RWPE2 (cell line): Measurements from ENCODE around the gene IGFBP1.

Experiments
- ATAC-seq: fragments of 200-7000 bp; cut with Tn5 transposase; 3 replicates; pipeline ENCODE4 v1.9.1; 2021; ENCODE audit warnings: low read depth
- DNase-seq: peaks from one replicate; pipeline ENCODE4 v3.0.0-alpha.2; 2020; ENCODE audit warnings: low spot score
- H3K27ac ChIP-seq: fragments of 450-650 bp; 2 replicates; pipeline ENCODE4 v1.5.1; 2017; ENCODE audit warnings: mild to moderate bottlenecking; ENCODE audit not compliant: poor library complexity, severe bottlenecking
- H3K27me3 ChIP-seq: fragments of 250-450 bp; sonication (Bioruptor Pico); 2 replicates; pipeline ENCODE4 v1.5.1; 2021; ENCODE audit warnings: mild to moderate bottlenecking, moderate library complexity; ENCODE audit not compliant: insufficient read depth, poor library complexity, severe bottlenecking
- H3K36me3 ChIP-seq: fragments of 250-450 bp; sonication (Bioruptor Pico); 2 replicates; pipeline ENCODE4 v1.5.1; 2020; ENCODE audit warnings: low read depth, mild to moderate bottlenecking, moderate library complexity
- H3K4me1 ChIP-seq: fragments of 250-450 bp; sonication (Bioruptor Pico); 2 replicates; pipeline ENCODE4 v1.5.1; 2021; ENCODE audit warnings: mild to moderate bottlenecking, moderate library complexity; ENCODE audit not compliant: insufficient read depth, poor library complexity, severe bottlenecking
- H3K4me3 ChIP-seq: fragments of 250-450 bp; sonication (Bioruptor Pico); 2 replicates; pipeline ENCODE4 v1.5.1; 2021; ENCODE audit warnings: mild to moderate bottlenecking, moderate library complexity; ENCODE audit not compliant: severe bottlenecking
- H3K9me3 ChIP-seq: fragments of 250-450 bp; sonication (Bioruptor Pico); 2 replicates; pipeline ENCODE4 v1.5.1; 2021; ENCODE audit warnings: mild to moderate bottlenecking, moderate library complexity; ENCODE audit not compliant: severe bottlenecking
- CTCF ChIP-seq: fragments of 450-650 bp; IDR thresholded peaks from one replicate; pipeline ENCODE4 v1.5.1; 2017; ENCODE audit warnings: mild to moderate bottlenecking, moderate library complexity; ENCODE audit not compliant: poor library complexity, severe bottlenecking

IGFBP1 gene

DNA sequence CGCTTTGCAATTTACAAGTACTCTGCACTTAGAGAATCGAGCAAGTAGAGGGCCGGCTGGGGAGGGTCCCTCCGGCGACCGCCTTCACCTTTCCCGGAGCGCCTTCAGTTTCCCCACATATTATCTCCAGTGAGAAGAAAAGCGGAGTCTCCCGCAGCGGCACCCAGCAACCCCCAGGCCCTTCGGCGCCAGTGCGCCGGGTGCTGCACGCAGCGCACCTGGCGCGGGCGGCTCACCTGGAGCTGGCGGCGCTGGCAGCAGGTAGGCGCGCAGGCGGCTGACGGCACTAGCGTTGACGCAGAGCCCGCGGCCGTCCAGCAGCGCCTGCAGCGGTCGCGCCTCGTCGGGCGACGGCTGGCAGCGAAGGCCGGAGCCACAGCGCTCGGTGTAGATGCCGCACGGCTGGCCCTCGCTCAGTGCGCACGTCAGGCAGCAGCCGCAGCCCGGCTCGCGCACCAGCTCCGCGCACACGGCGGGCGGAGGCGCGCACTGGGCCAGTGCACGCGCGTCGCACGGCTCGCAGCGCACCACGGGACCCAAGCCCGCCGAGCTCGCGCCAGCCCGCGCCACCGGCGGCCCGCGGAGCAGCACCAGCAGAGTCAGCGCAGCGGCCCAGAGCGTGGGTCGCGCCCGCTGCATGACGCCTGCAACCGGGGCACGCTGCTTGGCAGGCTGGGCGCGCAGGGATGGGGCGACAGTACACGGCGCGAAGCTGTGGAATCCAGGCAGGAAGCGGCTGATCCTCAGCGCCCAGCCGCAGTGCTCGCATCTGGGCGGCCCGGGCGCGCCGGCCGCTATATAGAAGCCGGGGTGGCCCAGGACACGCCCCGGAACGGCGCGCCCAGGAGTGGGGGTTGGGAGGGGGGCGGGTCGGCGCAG lies 32.5 kb downstream of the IGFBP1 start, which contains the start of gene IGFBP3:
Gene IGFBP3 (minus strand): TSS at position 771 of the 879 bp plus-strand sequence. CDS start 132 bp downstream, at position 639.
- Histone ChIP-seq H3K36me3 (no peaks in the 10 kb centered on the region), H3K4me1 (peaks cover 15% of the 10 kb centered on the region), H3K27ac (no peak within 1 kb of the TSS), H3K27me3 (peaks cover 49% of the 10 kb centered on the region), H3K9me3 (no peaks in the 10 kb centered on the region), H3K4me3 (peak within 1 kb of the TSS; percentile 46)
- no peak for DNase-seq
- no peak for TF ChIP-seq CTCF
- ATAC-seq = peak; percentile 61

- ATAC-seq = no peak
- Histone ChIP-seq H3K36me3 (no peaks in the 10 kb centered on the region), H3K4me3 (peak overlapping the region; percentile 46), H3K9me3 (no peaks in the 10 kb centered on the region), H3K4me1 (peaks cover 15% of the 10 kb centered on the region), H3K27ac (no peak overlapping the region), H3K27me3 (peaks cover 49% of the 10 kb centered on the region)
- TF ChIP-seq CTCF = no peak
- DNase-seq = no peak
Measured at GRCh38 chr7:45921381-45921698, 33.1 kb downstream of the IGFBP1 start.

- Histone ChIP-seq H3K36me3 (no peaks in the 10 kb centered on the region), H3K4me3 (no peak overlapping the region), H3K27ac (no peak overlapping the region), H3K27me3 (peaks cover 49% of the 10 kb centered on the region), H3K9me3 (no peaks in the 10 kb centered on the region), H3K4me1 (peaks cover 15% of the 10 kb centered on the region)
- TF ChIP-seq CTCF = peak; percentile 72
- no peak for ATAC-seq
- DNase-seq = no peak
Measured at GRCh38 chr7:45921699-45922519, 33.6 kb downstream of the IGFBP1 start.

DNA sequence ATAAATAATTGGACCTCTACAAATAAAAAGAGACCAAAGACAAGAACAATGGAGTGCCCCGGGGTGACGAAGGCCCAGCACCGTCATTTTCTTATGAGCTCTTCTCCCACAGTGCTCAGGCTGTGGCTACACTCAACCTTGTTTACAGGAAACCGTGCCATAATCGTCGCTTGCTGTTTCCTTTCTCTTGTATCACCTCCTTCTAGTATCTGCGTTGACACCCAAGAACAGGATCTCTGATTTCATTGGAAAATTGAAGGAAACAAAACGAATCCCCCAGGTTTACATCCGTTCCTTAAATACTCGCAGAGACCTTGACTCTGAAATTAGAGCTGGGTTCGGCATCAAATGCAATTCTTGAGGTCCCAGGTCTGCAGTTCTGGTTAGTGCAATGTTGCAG lies 34.5 kb downstream of the IGFBP1 start:
- Histone ChIP-seq H3K4me1 (peaks cover 15% of the 10 kb centered on the region), H3K27ac (no peak overlapping the region), H3K9me3 (no peaks in the 10 kb centered on the region), H3K4me3 (no peak overlapping the region), H3K27me3 (peaks cover 47% of the 10 kb centered on the region), H3K36me3 (no peaks in the 10 kb centered on the region)
- no peak for ATAC-seq
- no peak for DNase-seq
- no peak for TF ChIP-seq CTCF

DNA sequence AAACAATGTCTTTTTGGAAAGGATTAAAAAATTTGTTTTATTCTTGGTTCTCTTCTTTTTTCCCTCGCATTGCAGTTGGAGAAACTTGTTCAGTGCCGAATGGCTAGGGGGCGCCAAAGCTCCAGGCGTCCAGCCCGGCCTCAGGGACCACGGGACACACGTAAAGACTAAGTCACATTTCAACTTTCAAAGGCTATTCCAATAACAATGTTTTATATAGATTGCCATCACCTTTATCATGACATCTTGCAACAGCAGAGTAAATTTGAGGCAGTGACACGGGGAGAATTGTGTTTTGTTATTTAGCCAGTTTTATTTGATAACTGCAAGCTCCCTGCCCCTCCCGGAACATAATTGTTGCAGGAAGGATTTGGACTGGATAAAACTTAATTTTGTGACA lies 35.0 kb downstream of the IGFBP1 start:
- peak; percentile 92 for TF ChIP-seq CTCF
- ATAC-seq = no peak
- Histone ChIP-seq H3K36me3 (no peaks in the 10 kb centered on the region), H3K27me3 (peaks cover 42% of the 10 kb centered on the region), H3K4me1 (peaks cover 15% of the 10 kb centered on the region), H3K9me3 (no peaks in the 10 kb centered on the region), H3K4me3 (no peak overlapping the region), H3K27ac (no peak overlapping the region)
- no peak for DNase-seq
